ENCODE measurements around the gene PACSIN1.

Gene PACSIN1

DNA sequence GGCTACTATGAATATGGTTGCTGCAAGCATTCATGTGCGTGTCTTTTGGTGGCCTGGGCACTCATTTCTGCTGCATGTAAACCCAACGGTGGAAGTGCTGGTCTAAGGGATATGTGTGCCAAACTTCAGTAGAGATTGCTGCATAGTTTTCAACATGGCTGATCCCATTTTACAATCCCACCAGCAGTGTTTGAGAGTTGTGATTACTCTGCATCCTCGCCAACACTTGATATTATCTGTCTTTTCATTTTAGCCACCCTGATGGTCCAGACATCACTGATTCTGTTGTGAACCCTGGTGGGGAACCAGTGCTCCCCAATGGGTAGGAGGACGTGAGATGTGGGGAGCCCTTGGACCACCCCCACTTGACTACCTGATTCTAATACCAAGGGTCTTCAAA, 27.5 kb downstream of the PACSIN1 start:
- TF ChIP-seq, protein P1, sequence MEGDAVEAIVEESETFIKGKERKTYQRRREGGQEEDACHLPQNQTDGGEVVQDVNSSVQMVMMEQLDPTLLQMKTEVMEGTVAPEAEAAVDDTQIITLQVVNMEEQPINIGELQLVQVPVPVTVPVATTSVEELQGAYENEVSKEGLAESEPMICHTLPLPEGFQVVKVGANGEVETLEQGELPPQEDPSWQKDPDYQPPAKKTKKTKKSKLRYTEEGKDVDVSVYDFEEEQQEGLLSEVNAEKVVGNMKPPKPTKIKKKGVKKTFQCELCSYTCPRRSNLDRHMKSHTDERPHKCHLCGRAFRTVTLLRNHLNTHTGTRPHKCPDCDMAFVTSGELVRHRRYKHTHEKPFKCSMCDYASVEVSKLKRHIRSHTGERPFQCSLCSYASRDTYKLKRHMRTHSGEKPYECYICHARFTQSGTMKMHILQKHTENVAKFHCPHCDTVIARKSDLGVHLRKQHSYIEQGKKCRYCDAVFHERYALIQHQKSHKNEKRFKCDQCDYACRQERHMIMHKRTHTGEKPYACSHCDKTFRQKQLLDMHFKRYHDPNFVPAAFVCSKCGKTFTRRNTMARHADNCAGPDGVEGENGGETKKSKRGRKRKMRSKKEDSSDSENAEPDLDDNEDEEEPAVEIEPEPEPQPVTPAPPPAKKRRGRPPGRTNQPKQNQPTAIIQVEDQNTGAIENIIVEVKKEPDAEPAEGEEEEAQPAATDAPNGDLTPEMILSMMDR (IDR thresholded peaks at IDR 0.05; ENCODE audit: low read depth, low read length): no peak
- H3K4me3 ChIP-seq (ENCODE audit: low read depth, low read length): no peak overlapping the region

GRCh38 chr6:34494973-34495372, 29.1 kb downstream of the PACSIN1 start:
- H3K4me3 ChIP-seq (ENCODE audit: low read depth, low read length): no peak overlapping the region

GRCh38 chr6:34496103-34496685, 30.3 kb downstream of the PACSIN1 start:
- H3K4me3 ChIP-seq (ENCODE audit: low read depth, low read length): no peak overlapping the region
- TF ChIP-seq, protein P1 (IDR thresholded peaks at IDR 0.05; ENCODE audit: low read depth, low read length): no peak

More at GRCh38 chr6:34494973-34495372, 29.1 kb downstream of the PACSIN1 start:
- TF ChIP-seq, protein P1 (IDR thresholded peaks at IDR 0.05; ENCODE audit: low read depth, low read length): no peak

GRCh38 chr6:34497411-34497810, 31.5 kb downstream of the PACSIN1 start:
- no peak overlapping the region for H3K4me3 ChIP-seq (ENCODE audit: low read depth, low read length)

GRCh38 chr6:34506718-34507117, 40.8 kb downstream of the PACSIN1 start:
- TF ChIP-seq, protein P1 (IDR thresholded peaks at IDR 0.05; ENCODE audit: low read depth, low read length): no peak
- no peak overlapping the region for H3K4me3 ChIP-seq (ENCODE audit: low read depth, low read length)

More at GRCh38 chr6:34497411-34497810, 31.5 kb downstream of the PACSIN1 start:
- TF ChIP-seq, protein P1 (IDR thresholded peaks at IDR 0.05; ENCODE audit: low read depth, low read length): no peak

- no peak overlapping the region for H3K4me3 ChIP-seq (ENCODE audit: low read depth, low read length)
- TF ChIP-seq, protein P1 (IDR thresholded peaks at IDR 0.05; ENCODE audit: low read depth, low read length): no peak
Observed at GRCh38 chr6:34508425-34508824, 42.5 kb downstream of the PACSIN1 start.

DNA sequence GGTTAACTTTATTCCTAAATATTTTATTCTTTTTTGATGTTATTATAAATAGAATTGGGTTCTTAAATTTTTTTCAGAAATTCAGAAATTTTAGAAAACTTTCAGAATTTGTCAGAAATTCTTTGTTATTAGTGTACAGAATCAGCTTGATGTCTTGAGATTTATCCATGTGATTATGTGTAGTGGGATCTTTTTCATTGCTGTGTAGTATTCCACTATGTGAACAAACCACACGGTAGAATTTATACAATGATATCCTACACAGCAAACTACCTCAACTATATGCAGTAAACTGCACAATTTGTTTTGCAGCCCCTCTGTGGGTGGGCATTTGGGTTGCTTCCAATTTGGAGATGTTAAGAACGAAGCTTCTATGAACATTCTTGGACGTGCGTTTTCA, 43.9 kb downstream of the PACSIN1 start:
- TF ChIP-seq, protein P1 (IDR thresholded peaks at IDR 0.05; ENCODE audit: low read depth, low read length): no peak
- no peak overlapping the region for H3K4me3 ChIP-seq (ENCODE audit: low read depth, low read length)
